C1 segment of cervical spinal cord (tissue), 14 donors: ENCODE results near the gene TANK.
"Not testable (repeated sequence)": the region's sequence is repeated elsewhere in the genome, so short reads cannot be mapped to it uniquely, and the experiment has no call there.

ENCODE experiments used
- DNase-seq, 14 donors: peaks; one replicate each; lab custom pipeline; 2025; lab: John Stamatoyannopoulos, UW

TANK gene

GRCh38 chr2:161160226-161161073 lies at the start of gene TANK:
Gene TANK (plus strand): TSS chr2:161160428. CDS start chr2:161179663, 19,235 bp downstream.
- DNase-seq, result peak; percentile 40 to 90 (median 86)

- no peak for DNase-seq
Observed at GRCh38 chr2:161111531-161111930, 48.7 kb upstream of the TANK start.

- DNase-seq, result no peak
Observed at GRCh38 chr2:161112908-161113307, 47.3 kb upstream of the TANK start.

GRCh38 chr2:161113693-161114575 lies 46.3 kb upstream of the TANK start:
- DNase-seq, result no peak

- no peak for DNase-seq
Observed at GRCh38 chr2:161115205-161115604, 45.0 kb upstream of the TANK start.

GRCh38 chr2:161115605-161116380 lies 44.4 kb upstream of the TANK start:
- DNase-seq, result no peak

GRCh38 chr2:161116509-161116908 lies 43.7 kb upstream of the TANK start:
- no peak for DNase-seq

- no peak for DNase-seq
Observed at GRCh38 chr2:161117506-161117905, 42.7 kb upstream of the TANK start.

GRCh38 chr2:161118722-161119121 lies 41.5 kb upstream of the TANK start:
- no peak for DNase-seq

GRCh38 chr2:161119483-161119882 lies 40.7 kb upstream of the TANK start:
- DNase-seq, result no peak

- DNase-seq, result no peak
Observed at GRCh38 chr2:161120775-161121174, 39.5 kb upstream of the TANK start.

- DNase-seq, result no peak
Observed at GRCh38 chr2:161121622-161122021, 38.6 kb upstream of the TANK start.

- peak in 1 of 14 donors; percentile 7 for DNase-seq
Observed at GRCh38 chr2:161122772-161123530, 37.3 kb upstream of the TANK start.

GRCh38 chr2:161123531-161124030 lies 36.6 kb upstream of the TANK start:
- DNase-seq, result no peak

GRCh38 chr2:161124201-161124600 lies 36.0 kb upstream of the TANK start:
- DNase-seq, result no peak

- DNase-seq, result no peak
Observed at GRCh38 chr2:161128885-161129284, 31.3 kb upstream of the TANK start.

- DNase-seq, result no peak
Observed at GRCh38 chr2:161130354-161130753, 29.9 kb upstream of the TANK start.

GRCh38 chr2:161131074-161131680 lies 29.1 kb upstream of the TANK start:
- no peak for DNase-seq

GRCh38 chr2:161131804-161132203 lies 28.4 kb upstream of the TANK start:
- DNase-seq, result no peak

GRCh38 chr2:161132384-161132783 lies 27.8 kb upstream of the TANK start:
- DNase-seq, result not testable (repeated sequence)
